ENCODE data around the gene PPP2R5D. TPM values are rescaled to one million over a fixed set of nuclear protein-coding genes. Genes with fewer than 3 reads are reported as not detected.
"Not testable (repeated sequence)": the region's sequence is repeated elsewhere in the genome, so short reads cannot be mapped to it uniquely, and the experiment has no call there.

Gene PPP2R5D
- total RNA-seq (2014; rRNA removed): 61.3 and 61.7 TPM in 2 replicates
- 46.1 TPM for polyA plus RNA-seq (2012)

DNA sequence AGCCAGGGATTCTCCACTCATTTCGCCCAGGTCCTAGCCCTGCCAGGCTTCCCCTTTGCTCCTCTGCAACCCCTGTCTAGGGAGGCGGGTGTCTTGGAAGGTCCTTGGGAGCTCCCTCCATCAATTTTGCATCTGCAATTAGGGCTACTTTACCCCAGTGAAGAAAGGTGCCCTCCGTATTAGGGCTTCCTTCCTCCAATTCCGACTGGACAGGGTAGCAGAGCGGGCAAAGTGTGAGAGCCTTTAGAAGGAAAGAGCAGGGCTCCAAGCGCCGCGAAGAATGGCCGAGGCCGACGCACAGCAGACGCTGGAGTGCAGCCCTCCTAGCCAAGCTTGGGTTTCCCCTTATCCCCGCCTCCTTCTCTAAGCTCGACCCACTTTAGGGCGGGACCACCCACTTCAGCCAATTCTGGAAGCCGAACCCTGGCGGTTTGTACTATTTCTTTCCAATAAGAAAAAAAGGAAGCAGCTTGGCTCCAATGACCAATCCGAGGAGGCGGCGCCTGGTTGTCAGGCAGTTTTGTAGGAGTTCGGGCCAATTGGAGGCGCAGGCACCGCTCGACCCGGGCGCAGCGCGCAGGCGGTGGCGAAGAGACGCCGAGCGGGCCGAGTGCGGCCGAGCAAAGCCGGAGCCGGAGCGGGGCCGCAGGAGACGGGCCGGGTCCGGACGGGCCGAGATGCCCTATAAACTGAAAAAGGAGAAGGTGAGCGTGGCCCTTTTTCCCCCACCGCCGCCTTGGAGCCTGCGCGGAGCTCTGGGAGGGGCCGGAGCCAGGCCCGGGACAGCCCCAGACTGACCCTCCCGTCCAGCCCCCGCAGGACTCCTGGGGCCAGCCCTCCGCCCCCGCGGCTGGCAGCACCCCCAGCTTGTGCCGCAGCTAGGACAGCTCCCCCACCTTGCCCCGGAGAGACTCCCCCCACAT, at the start of gene PPP2R5D:
TSS of gene PPP2R5D (plus strand) at position 570 of the 923 bp plus-strand sequence. CDS start at position 678, 108 bp downstream.
- DNase-seq (ENCODE audit: low read depth): peak; percentile 99

- no peak for DNase-seq (ENCODE audit: low read depth)
Measured at GRCh38 chr6:42935322-42935721, 49.0 kb upstream of the PPP2R5D start.

DNA sequence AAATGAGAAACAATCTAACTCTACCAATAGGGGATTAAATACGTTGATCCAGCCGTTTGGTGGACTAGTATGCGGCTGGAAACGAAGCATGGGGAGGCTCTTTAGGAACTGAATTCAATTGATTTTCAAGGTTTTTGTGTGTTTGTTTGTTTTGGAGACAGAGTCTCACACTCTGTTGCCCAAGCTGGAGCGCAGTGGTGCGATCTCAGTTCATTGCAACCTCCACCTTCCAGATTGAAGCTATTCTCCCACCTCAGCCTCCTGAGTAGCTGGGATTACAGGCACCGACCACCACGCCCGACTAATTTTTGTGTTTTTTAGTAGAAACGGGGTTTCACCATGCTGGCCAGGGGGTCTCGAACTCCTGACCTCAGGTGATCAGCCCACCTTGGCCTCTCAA, 48.0 kb upstream of the PPP2R5D start:
- DNase-seq (ENCODE audit: low read depth): no peak

DNA sequence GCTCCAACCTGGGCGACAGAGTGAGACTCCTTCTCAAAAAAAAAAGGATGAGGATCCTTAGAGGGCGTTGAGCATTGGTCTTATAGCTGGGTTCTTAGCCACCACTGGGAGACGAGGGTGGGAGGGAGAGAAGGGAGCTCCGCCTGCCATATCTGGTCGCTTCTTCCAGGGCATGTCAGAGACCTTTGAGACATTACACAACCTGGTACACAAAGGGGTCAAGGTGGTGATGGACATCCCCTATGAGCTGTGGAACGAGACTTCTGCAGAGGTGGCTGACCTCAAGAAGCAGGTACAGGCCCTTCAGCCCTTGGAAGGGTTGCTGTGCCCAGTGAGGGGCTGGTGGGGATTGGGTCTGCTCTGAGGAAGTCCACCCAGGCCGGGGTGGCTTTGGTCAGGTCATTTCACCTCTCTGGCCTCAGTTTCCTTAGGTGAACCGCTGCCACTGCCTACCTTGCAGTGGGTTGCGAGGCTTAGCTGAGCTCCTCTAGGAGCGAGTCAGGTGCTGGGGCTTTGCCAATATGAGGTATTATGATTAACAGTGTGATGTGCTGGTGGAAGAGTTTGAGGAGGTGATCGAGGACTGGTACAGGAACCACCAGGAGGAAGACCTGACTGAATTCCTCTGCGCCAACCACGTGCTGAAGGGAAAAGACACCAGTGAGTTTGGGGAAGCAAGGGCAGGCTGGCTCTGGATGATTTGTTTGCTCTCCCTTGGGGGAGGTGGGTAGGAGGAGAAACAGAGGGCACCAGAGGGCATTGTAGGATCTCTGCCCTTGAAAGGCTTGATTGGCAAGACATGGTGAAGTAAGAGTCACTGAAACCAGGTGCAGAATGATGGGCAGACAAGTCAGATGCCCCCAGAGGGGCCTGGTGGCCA, 46.6 kb upstream of the PPP2R5D start:
- no peak for DNase-seq (ENCODE audit: low read depth)

DNA sequence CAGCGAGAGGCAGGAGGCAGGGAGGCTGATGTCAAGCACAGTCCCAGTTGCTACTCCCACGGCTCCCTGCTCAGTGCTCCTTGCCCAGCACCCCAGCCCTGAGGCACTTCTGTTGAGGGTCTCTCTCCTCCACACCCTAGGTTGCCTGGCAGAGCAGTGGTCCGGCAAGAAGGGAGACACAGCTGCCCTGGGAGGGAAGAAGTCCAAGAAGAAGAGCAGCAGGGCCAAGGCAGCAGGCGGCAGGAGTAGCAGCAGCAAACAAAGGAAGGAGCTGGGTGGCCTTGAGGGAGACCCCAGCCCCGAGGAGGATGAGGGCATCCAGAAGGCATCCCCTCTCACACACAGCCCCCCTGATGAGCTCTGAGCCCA, 46.0 kb upstream of the PPP2R5D start:
- no peak for DNase-seq (ENCODE audit: low read depth)

DNA sequence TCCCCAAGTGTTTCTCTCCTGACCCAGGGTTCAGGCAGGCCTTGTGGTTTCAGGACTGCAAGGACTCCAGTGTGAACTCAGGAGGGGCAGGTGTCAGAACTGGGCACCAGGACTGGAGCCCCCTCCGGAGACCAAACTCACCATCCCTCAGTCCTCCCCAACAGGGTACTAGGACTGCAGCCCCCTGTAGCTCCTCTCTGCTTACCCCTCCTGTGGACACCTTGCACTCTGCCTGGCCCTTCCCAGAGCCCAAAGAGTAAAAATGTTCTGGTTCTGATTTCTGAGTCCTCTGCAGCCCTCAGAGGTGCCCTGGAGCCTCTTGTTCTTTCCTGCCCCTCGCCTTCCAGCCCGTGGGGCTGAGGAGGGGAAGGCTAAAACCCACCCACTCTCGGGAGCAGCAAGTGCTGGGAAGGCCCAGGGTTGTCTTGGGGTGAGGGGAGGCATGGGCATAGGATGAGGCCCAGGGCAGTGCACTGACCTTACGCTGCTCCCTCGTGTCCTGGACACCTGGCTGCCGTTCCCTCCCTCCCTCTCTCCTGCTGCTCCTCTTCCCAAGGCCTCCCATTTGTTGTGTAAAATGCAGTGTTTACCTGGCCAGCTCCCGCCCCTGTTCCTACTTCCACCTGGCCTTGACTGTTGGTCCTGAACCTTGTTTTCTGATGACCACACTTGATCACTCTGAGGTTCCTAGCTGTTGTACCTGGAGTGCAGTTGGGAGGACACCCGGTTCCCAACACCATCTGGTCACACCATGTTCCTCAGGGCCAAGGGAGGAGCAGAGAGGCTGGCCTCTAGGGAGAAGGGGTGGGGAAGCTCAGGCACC, 45.2 kb upstream of the PPP2R5D start:
- DNase-seq (ENCODE audit: low read depth): no peak

- no peak for DNase-seq (ENCODE audit: low read depth)
Measured at GRCh38 chr6:42939810-42940167, 44.6 kb upstream of the PPP2R5D start.

DNA sequence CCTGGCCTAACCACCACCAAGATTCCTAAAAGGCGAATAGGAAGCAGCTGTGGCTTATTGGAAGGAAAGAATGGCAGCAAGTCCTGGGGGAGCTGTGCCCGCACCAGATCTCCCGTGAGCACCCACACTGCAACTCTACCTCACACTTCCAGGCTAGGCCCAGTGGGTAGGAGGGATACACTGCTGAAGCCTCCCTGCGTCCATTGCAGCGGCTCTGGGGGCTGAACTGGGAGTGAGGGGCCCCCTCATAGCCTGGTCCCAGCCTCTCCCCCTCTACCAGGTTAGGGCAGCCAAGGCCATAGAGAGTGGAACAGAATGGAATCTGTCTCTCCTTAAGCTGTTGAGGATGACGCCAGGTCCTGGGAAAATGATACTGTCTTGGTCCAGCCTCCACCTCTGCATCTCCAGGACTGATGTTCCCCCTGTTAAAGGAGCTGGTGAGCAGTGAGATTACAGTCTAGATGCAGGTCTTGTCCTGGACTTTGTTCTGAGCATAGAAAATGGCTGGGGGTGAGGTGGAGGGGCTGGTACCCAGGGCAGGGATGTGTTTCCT, 43.8 kb upstream of the PPP2R5D start:
- DNase-seq (ENCODE audit: low read depth): no peak

GRCh38 chr6:42941356-42941755, 43.0 kb upstream of the PPP2R5D start:
- DNase-seq (ENCODE audit: low read depth): not testable (repeated sequence)

DNA sequence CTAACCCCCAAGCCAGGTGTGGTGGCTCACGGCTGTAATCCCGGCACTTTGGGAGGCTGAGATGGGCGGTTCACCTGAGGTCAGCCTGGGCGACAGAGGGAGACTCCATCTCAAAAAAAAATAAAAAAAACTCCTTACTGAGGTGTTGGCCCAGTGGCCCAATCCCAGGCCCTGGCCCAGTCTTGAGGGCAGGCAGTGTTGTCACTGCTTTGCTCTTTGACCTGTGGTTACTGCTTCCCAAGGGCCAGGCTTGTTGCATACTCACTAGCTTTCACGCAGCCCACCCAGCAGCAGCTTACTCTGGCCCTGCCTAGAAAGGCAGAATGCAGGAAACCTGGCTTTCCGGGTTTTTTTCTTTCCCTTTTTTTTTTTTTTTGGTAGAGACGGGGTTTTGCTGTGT, 41.9 kb upstream of the PPP2R5D start:
- no peak for DNase-seq (ENCODE audit: low read depth)

- DNase-seq (ENCODE audit: low read depth): no peak
Measured at GRCh38 chr6:42947950-42948349, 36.4 kb upstream of the PPP2R5D start.

GRCh38 chr6:42952389-42952788, 32.0 kb upstream of the PPP2R5D start:
- no peak for DNase-seq (ENCODE audit: low read depth)

- not testable (repeated sequence) for DNase-seq (ENCODE audit: low read depth)
Measured at GRCh38 chr6:42954405-42954804, 30.0 kb upstream of the PPP2R5D start.

GRCh38 chr6:42958125-42958524, 26.2 kb upstream of the PPP2R5D start:
- DNase-seq (ENCODE audit: low read depth): no peak

DNA sequence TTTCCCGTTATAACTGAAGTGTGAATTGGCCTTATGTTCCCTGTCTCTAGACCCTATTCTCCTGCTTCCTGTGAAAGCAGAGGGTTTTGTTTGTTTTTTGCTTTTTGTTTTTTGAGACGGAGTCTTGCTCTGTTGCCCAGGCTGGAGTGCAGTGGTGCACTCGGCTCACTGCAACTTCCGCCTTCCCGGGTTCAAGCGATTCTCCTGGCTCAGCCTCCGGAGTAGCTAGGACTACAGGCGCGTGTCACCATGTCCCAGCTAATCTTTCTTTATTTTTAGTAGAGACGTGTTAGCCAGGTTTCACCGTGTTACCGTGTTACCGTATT, 24.5 kb upstream of the PPP2R5D start:
- no peak for DNase-seq (ENCODE audit: low read depth)

- DNase-seq (ENCODE audit: low read depth): no peak
Measured at GRCh38 chr6:42960243-42961019, 23.9 kb upstream of the PPP2R5D start, which contains the start of gene GNMT. GNMT (plus strand) TSS chr6:42960754; CDS start chr6:42960768, 14 bp downstream.

- no peak for DNase-seq (ENCODE audit: low read depth)
Measured at GRCh38 chr6:42961020-42961470, 23.3 kb upstream of the PPP2R5D start.

DNA sequence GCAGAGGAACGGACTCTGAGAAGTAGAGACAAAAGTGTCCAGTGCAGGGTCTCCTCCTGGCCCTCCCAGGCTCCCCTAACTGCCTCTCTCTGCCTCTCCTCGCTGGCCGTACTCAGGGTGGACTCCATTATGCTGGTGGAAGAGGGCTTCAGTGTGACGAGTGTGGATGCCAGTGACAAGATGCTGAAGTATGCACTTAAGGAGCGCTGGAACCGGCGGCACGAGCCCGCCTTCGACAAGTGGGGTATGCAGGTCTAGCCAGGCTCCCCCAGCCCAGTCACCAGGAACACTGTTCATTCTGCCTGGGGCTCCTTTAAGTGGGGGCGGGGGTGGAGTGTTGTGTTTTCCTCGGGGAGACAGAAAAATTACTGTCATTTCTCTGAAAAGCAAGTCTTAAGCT, 22.3 kb upstream of the PPP2R5D start:
- no peak for DNase-seq (ENCODE audit: low read depth)

GRCh38 chr6:42962502-42963178, 21.7 kb upstream of the PPP2R5D start:
- DNase-seq (ENCODE audit: low read depth): no peak

All from LHCN-M2 (cell line).